GM18517 (cell line): ENCODE data around the gene BICD2.

Source experiments
- ATAC-seq: cut with Tn5 transposase; IDR thresholded peaks from one replicate; pipeline ENCODE4 v1.9.1; 2021; ENCODE audit warnings: mild to moderate bottlenecking, moderate library complexity; ENCODE audit not compliant: unreplicated experiment

BICD2 gene

GRCh38 chr9:92749071-92749933 is 15.3 kb downstream of the BICD2 start:
- no peak for ATAC-seq

- no peak for ATAC-seq
These were observed 16.5 kb downstream of the BICD2 start for GRCh38 chr9:92748233-92748497.

GRCh38 chr9:92747459-92748232 is 17.0 kb downstream of the BICD2 start:
- no peak for ATAC-seq

GRCh38 chr9:92746567-92747458 is 17.8 kb downstream of the BICD2 start:
- ATAC-seq = no peak

- ATAC-seq = no peak
These were observed 18.8 kb downstream of the BICD2 start for GRCh38 chr9:92745881-92746280.

- no peak for ATAC-seq
These were observed 19.3 kb downstream of the BICD2 start for GRCh38 chr9:92745331-92745730.

- ATAC-seq = no peak
These were observed 23.7 kb downstream of the BICD2 start for GRCh38 chr9:92740969-92741368.

- no peak for ATAC-seq
These were observed 24.1 kb downstream of the BICD2 start for GRCh38 chr9:92740446-92740961.

GRCh38 chr9:92740009-92740408 is 24.6 kb downstream of the BICD2 start:
- no peak for ATAC-seq

- ATAC-seq = no peak
These were observed 25.2 kb downstream of the BICD2 start for GRCh38 chr9:92739346-92739970.

GRCh38 chr9:92738661-92739081 is 26.0 kb downstream of the BICD2 start:
- ATAC-seq = no peak

- ATAC-seq = no peak
These were observed 26.9 kb downstream of the BICD2 start for GRCh38 chr9:92737611-92738299.

- ATAC-seq = no peak
These were observed 27.4 kb downstream of the BICD2 start for GRCh38 chr9:92737216-92737606.

- ATAC-seq = no peak
These were observed 27.9 kb downstream of the BICD2 start for GRCh38 chr9:92736563-92737215.

GRCh38 chr9:92735636-92736562 is 28.7 kb downstream of the BICD2 start:
- no peak for ATAC-seq

- no peak for ATAC-seq
These were observed 29.6 kb downstream of the BICD2 start for GRCh38 chr9:92734931-92735635.

- no peak for ATAC-seq
These were observed 33.7 kb downstream of the BICD2 start for GRCh38 chr9:92730897-92731296.

- no peak for ATAC-seq
These were observed 34.9 kb downstream of the BICD2 start for GRCh38 chr9:92729735-92730155.
